ENCODE results near the gene AATF. TPM values are rescaled to one million over a fixed set of nuclear protein-coding genes. Genes with fewer than 3 reads are reported as not detected.

Gene AATF
- total and polyA plus RNA-seq, 9 of the 15 experiments (the other 6 are each of a cell fraction or from before 2014, with no cell fraction given) = 34.5 to 133 (median 90.1) TPM

DNA sequence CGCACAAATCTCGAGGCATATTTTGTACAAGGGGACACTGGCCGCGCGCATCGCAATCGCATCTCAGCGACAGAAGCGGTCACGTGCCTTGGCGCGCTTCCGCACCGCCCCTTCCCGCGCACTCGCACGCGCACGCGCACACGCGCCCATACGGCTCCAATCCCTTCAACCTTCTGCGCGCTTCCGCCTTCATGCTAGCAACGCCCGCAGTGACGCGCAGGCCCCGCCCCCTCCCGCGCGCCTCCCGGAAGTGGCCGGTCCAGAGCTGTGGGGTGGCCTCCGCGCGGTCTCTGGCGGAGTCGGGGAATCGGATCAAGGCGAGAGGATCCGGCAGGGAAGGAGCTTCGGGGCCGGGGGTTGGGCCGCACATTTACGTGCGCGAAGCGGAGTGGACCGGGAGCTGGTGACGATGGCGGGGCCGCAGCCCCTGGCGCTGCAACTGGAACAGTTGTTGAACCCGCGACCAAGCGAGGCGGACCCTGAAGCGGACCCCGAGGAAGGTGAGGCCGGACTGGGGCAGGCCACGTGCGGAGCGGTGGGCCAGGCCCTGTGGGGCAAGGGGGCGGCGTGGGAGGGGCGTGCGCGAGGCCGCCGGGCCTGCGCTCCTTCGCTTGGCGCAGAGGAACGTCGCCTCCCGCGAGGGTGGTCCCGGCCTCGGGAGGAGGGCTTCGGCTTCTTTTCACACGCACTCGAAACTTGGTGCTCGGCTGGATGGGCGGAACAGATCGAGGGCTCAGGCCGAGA lies at the start of gene AATF (continued):
- TF ChIP-seq TAF1 (IDR thresholded peaks at IDR 0.05; ENCODE audit: control insufficient read depth, extremely low read depth, insufficient read depth, low read length, severe bottlenecking) (peak; percentile 84), CBX2 (IDR thresholded peaks at IDR 0.05; ENCODE audit: insufficient read depth, low read length, poor library complexity, severe bottlenecking) (no peak), ZNF561 (CRISPR knock-in tag; conservative IDR thresholded peaks at IDR 0.05) (no peak), SMC3 (conservative IDR thresholded peaks at IDR 0.05; ENCODE audit: insufficient read depth, low read depth, low read length) (no peak), EHMT2 (IDR thresholded peaks at IDR 0.05) (no peak), BDP1 (IDR thresholded peaks at IDR 0.05; ENCODE audit: insufficient read depth, insufficient read length) (no peak), MCM5 (IDR thresholded peaks at IDR 0.05; ENCODE audit: low read depth) (no peak), TBP (optimal IDR thresholded peaks at IDR 0.05; ENCODE audit: low read depth, low read length) (peak; percentile 70), KDM5B (IDR thresholded peaks at IDR 0.05; ENCODE audit: insufficient replicate concordance, low read depth, low read length) (peak; percentile 72), HMG20B (CRISPR knock-in tag; IDR thresholded peaks at IDR 0.05) (no peak), SMARCE1 (IDR thresholded peaks at IDR 0.05) (no peak), ELF4 (CRISPR knock-in tag; IDR thresholded peaks at IDR 0.05) (peak; percentile 97), GABPA (tag; conservative IDR thresholded peaks at IDR 0.05; ENCODE audit: low read depth) (peak; percentile 92), ZNF3 (CRISPR knock-in tag; IDR thresholded peaks at IDR 0.05) (no peak), EP400 (IDR thresholded peaks at IDR 0.05) (peak; percentile 92), SP2 (IDR thresholded peaks at IDR 0.05; ENCODE audit: extremely low read depth, low read depth, low read length, poor library complexity, severe bottlenecking) (no peak), PHF21A (IDR thresholded peaks at IDR 0.05; ENCODE audit: borderline replicate concordance, low read depth) (0 out of 2 replicates have a peak, but pooled peaks have one; percentile 68), ZNF143 (CRISPR knock-in tag; IDR thresholded peaks at IDR 0.05) (0 out of 2 replicates have a peak, but pooled peaks have one; percentile 45), SETDB1 (IDR thresholded peaks at IDR 0.05; ENCODE audit: low read length) (no peak)
- TF ChIP-seq, protein P1, sequence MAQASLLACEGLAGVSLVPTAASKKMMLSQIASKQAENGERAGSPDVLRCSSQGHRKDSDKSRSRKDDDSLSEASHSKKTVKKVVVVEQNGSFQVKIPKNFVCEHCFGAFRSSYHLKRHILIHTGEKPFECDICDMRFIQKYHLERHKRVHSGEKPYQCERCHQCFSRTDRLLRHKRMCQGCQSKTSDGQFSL (CRISPR knock-in tag; IDR thresholded peaks at IDR 0.05) = no peak
- TF ChIP-seq, protein P1 (tag; IDR thresholded peaks at IDR 0.05) = no peak
- TF ChIP-seq, protein P2, sequence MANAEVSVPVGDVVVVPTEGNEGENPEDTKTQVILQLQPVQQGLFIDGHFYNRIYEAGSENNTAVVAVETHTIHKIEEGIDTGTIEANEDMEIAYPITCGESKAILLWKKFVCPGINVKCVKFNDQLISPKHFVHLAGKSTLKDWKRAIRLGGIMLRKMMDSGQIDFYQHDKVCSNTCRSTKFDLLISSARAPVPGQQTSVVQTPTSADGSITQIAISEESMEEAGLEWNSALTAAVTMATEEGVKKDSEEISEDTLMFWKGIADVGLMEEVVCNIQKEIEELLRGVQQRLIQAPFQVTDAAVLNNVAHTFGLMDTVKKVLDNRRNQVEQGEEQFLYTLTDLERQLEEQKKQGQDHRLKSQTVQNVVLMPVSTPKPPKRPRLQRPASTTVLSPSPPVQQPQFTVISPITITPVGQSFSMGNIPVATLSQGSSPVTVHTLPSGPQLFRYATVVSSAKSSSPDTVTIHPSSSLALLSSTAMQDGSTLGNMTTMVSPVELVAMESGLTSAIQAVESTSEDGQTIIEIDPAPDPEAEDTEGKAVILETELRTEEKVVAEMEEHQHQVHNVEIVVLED (CRISPR knock-in tag; IDR thresholded peaks at IDR 0.05) = peak; percentile 82
- TF ChIP-seq, protein P3, sequence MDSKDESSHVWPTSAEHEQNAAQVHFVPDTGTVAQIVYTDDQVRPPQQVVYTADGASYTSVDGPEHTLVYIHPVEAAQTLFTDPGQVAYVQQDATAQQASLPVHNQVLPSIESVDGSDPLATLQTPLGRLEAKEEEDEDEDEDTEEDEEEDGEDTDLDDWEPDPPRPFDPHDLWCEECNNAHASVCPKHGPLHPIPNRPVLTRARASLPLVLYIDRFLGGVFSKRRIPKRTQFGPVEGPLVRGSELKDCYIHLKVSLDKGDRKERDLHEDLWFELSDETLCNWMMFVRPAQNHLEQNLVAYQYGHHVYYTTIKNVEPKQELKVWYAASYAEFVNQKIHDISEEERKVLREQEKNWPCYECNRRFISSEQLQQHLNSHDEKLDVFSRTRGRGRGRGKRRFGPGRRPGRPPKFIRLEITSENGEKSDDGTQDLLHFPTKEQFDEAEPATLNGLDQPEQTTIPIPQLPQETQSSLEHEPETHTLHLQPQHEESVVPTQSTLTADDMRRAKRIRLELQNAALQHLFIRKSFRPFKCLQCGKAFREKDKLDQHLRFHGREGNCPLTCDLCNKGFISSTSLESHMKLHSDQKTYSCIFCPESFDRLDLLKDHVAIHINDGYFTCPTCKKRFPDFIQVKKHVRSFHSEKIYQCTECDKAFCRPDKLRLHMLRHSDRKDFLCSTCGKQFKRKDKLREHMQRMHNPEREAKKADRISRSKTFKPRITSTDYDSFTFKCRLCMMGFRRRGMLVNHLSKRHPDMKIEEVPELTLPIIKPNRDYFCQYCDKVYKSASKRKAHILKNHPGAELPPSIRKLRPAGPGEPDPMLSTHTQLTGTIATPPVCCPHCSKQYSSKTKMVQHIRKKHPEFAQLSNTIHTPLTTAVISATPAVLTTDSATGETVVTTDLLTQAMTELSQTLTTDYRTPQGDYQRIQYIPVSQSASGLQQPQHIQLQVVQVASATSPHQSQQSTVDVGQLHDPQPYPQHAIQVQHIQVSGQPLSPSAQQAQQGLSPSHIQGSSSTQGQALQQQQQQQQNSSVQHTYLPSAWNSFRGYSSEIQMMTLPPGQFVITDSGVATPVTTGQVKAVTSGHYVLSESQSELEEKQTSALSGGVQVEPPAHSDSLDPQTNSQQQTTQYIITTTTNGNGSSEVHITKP (IDR thresholded peaks at IDR 0.05; ENCODE audit: partially characterized antibody) = peak; percentile 4
